NOMO-1 (cell line): ENCODE data around the gene QSOX2.

Source experiments
- DNase-seq, 2 experiments: peaks; one replicate each; lab custom pipeline; 2025; ENCODE audit not compliant: unreplicated experiment in 2 of 2; lab: John Stamatoyannopoulos, UW

The QSOX2 gene

GRCh38 chr9:136194540-136194939 is 51.1 kb downstream of the QSOX2 start:
- no peak for DNase-seq

GRCh38 chr9:136193891-136194279 is 51.7 kb downstream of the QSOX2 start:
- no peak for DNase-seq

GRCh38 chr9:136193127-136193890 is 52.3 kb downstream of the QSOX2 start:
- DNase-seq, result no peak

- no peak for DNase-seq
Measured at GRCh38 chr9:136192289-136193126, 53.1 kb downstream of the QSOX2 start.

- no peak for DNase-seq
Measured at GRCh38 chr9:136191960-136192286, 53.7 kb downstream of the QSOX2 start.

GRCh38 chr9:136191099-136191959 is 54.3 kb downstream of the QSOX2 start:
- DNase-seq, result no peak

- DNase-seq, result no peak
Measured at GRCh38 chr9:136190656-136191055, 55.0 kb downstream of the QSOX2 start.

GRCh38 chr9:136190237-136190601 is 55.4 kb downstream of the QSOX2 start:
- no peak for DNase-seq

- peak in 1 of 2 experiments; percentile 18 for DNase-seq
Measured at GRCh38 chr9:136189394-136190236, 56.0 kb downstream of the QSOX2 start.

GRCh38 chr9:136187683-136188586 is 57.7 kb downstream of the QSOX2 start:
- DNase-seq, result no peak

- DNase-seq, result no peak
Measured at GRCh38 chr9:136187197-136187596, 58.4 kb downstream of the QSOX2 start.

GRCh38 chr9:136186386-136186785 is 59.2 kb downstream of the QSOX2 start:
- no peak for DNase-seq

- DNase-seq, result no peak
Measured at GRCh38 chr9:136185596-136186366, 59.8 kb downstream of the QSOX2 start.

GRCh38 chr9:136185066-136185465 is 60.5 kb downstream of the QSOX2 start:
- DNase-seq, result no peak

- DNase-seq, result no peak
Measured at GRCh38 chr9:136182850-136183422, 62.7 kb downstream of the QSOX2 start.

GRCh38 chr9:136182420-136182787 is 63.2 kb downstream of the QSOX2 start:
- no peak for DNase-seq

- no peak for DNase-seq
Measured at GRCh38 chr9:136181784-136182419, 63.7 kb downstream of the QSOX2 start.

- no peak for DNase-seq
Measured at GRCh38 chr9:136180586-136180985, 65.0 kb downstream of the QSOX2 start.
